ENCODE results near the gene NABP2. TPM values are rescaled to one million over a fixed set of nuclear protein-coding genes. Genes with fewer than 3 reads are reported as not detected.
"Not testable (repeated sequence)": the region's sequence is repeated elsewhere in the genome, so short reads cannot be mapped to it uniquely, and the experiment has no call there.

NABP2 gene
- total RNA-seq, 1 donor from 2014 or later, result 36.6 TPM

GRCh38 chr12:56267443-56268071 lies 43.4 kb downstream of the NABP2 start:
- H3K27me3 Mint-ChIP-seq (ENCODE audit: low read depth), result no peaks in the 10 kb centered on the region
- no peak for DNase-seq (ENCODE audit: low spot score)
- H3K27ac Mint-ChIP-seq (ENCODE audit: unreplicated experiment), result peak overlapping the region; percentile 70
- no peaks in the 10 kb centered on the region for H3K9me3 Mint-ChIP-seq (ENCODE audit: low read depth)
- H3K36me3 Mint-ChIP-seq (ENCODE audit: low read depth), result peaks cover 5% of the 10 kb centered on the region
- H3K4me1 Mint-ChIP-seq (ENCODE audit: low read depth), result peaks cover 23% of the 10 kb centered on the region
- TF ChIP-seq CTCF (IDR thresholded peaks at IDR 0.05), result no peak
- H3K4me3 Mint-ChIP-seq (ENCODE audit: unreplicated experiment), result peak overlapping the region; percentile 87

- TF ChIP-seq CTCF (IDR thresholded peaks at IDR 0.05), result peak; percentile 73
- H3K27ac Mint-ChIP-seq (ENCODE audit: unreplicated experiment), result peak overlapping the region; percentile 52
- H3K36me3 Mint-ChIP-seq (ENCODE audit: low read depth), result peaks cover 21% of the 10 kb centered on the region
- peaks cover 20% of the 10 kb centered on the region for H3K4me1 Mint-ChIP-seq (ENCODE audit: low read depth)
- no peak overlapping the region for H3K4me3 Mint-ChIP-seq (ENCODE audit: unreplicated experiment)
- no peaks in the 10 kb centered on the region for H3K9me3 Mint-ChIP-seq (ENCODE audit: low read depth)
- H3K27me3 Mint-ChIP-seq (ENCODE audit: low read depth), result no peaks in the 10 kb centered on the region
- no peak for DNase-seq (ENCODE audit: low spot score)
Observed at GRCh38 chr12:56271031-56271430, 46.9 kb downstream of the NABP2 start.

GRCh38 chr12:56272468-56272867 lies 48.3 kb downstream of the NABP2 start:
- H3K4me1 Mint-ChIP-seq (ENCODE audit: low read depth), result peaks cover 12% of the 10 kb centered on the region

GRCh38 chr12:56274299-56274698 lies 50.2 kb downstream of the NABP2 start:
- no peak overlapping the region for H3K4me3 Mint-ChIP-seq (ENCODE audit: unreplicated experiment)
- H3K27ac Mint-ChIP-seq (ENCODE audit: unreplicated experiment), result no peak overlapping the region
- no peak for TF ChIP-seq CTCF (IDR thresholded peaks at IDR 0.05)
- H3K9me3 Mint-ChIP-seq (ENCODE audit: low read depth), result no peaks in the 10 kb centered on the region
- H3K36me3 Mint-ChIP-seq (ENCODE audit: low read depth), result peaks cover 29% of the 10 kb centered on the region
- no peak for DNase-seq (ENCODE audit: low spot score)
- H3K27me3 Mint-ChIP-seq (ENCODE audit: low read depth), result no peaks in the 10 kb centered on the region
- H3K4me1 Mint-ChIP-seq (ENCODE audit: low read depth), result peaks cover 5% of the 10 kb centered on the region

More at GRCh38 chr12:56272468-56272867, 48.3 kb downstream of the NABP2 start:
- not testable (repeated sequence) for H3K27ac Mint-ChIP-seq (ENCODE audit: unreplicated experiment); DNase-seq (ENCODE audit: low spot score); H3K27me3 Mint-ChIP-seq (ENCODE audit: low read depth); H3K4me3 Mint-ChIP-seq (ENCODE audit: unreplicated experiment); H3K9me3 Mint-ChIP-seq (ENCODE audit: low read depth)
- peaks cover 22% of the 10 kb centered on the region for H3K36me3 Mint-ChIP-seq (ENCODE audit: low read depth)

GRCh38 chr12:56278905-56279304 lies 54.8 kb downstream of the NABP2 start:
- TF ChIP-seq CTCF (IDR thresholded peaks at IDR 0.05), result no peak
- H3K36me3 Mint-ChIP-seq (ENCODE audit: low read depth), result peaks cover 35% of the 10 kb centered on the region
- no peak overlapping the region for H3K4me3 Mint-ChIP-seq (ENCODE audit: unreplicated experiment)
- no peak for DNase-seq (ENCODE audit: low spot score)
- H3K9me3 Mint-ChIP-seq (ENCODE audit: low read depth), result no peaks in the 10 kb centered on the region
- no peaks in the 10 kb centered on the region for H3K4me1 Mint-ChIP-seq (ENCODE audit: low read depth)
- H3K27ac Mint-ChIP-seq (ENCODE audit: unreplicated experiment), result no peak overlapping the region
- no peaks in the 10 kb centered on the region for H3K27me3 Mint-ChIP-seq (ENCODE audit: low read depth)

Other genes with a start within 250 kb of the NABP2 start
- 11.4 to 18.2 TPM (median 13.9 TPM) in 3 replicates for gene SUOX, start 227.1 kb upstream of the NABP2 start, total RNA-seq
- 5.3 to 6.1 TPM (median 5.7 TPM) in 3 replicates for gene IKZF4, start 203.3 kb upstream of the NABP2 start, total RNA-seq
- 15.8 to 27.8 TPM (median 19.5 TPM) in 3 replicates for gene RPS26, start 182.4 kb upstream of the NABP2 start, total RNA-seq
- gene ERBB3, start 144.2 kb upstream of the NABP2 start, total RNA-seq, result 0.52 to 1.7 TPM (median 1.4 TPM) in 3 replicates
- 59.8 to 87.1 TPM (median 65.1 TPM) in 3 replicates for gene PA2G4, start 119.8 kb upstream of the NABP2 start, total RNA-seq
- 2,552 to 3,030 TPM (median 2,631 TPM) in 3 replicates for gene RPL41, start 107.7 kb upstream of the NABP2 start, total RNA-seq
- gene ZC3H10, start 106.1 kb upstream of the NABP2 start, total RNA-seq, result 5.0 to 11.2 TPM (median 8.0 TPM) in 3 replicates
- gene ESYT1, start 96.1 kb upstream of the NABP2 start, total RNA-seq, result 127 to 155 TPM (median 144 TPM) in 3 replicates
- 70.5 to 79.7 TPM (median 75.2 TPM) in 3 replicates for gene MYL6B, start 71.8 kb upstream of the NABP2 start, total RNA-seq
- 1,367 to 2,282 TPM (median 2,236 TPM) in 3 replicates for gene MYL6, start 66.0 kb upstream of the NABP2 start, total RNA-seq
- gene SMARCC2, start 34.9 kb upstream of the NABP2 start, total RNA-seq, result 50.4 to 96.7 TPM (median 57.4 TPM) in 3 replicates
- 59.2 to 103 TPM (median 99.7 TPM) in 3 replicates for gene RNF41, start 2.4 kb upstream of the NABP2 start, total RNA-seq
- 0.41 to 0.68 TPM (median 0.47 TPM) in 3 replicates for gene SLC39A5, start 5.7 kb downstream of the NABP2 start, total RNA-seq
- 99.9 to 113 TPM (median 106 TPM) in 3 replicates for gene ANKRD52, start 34.0 kb downstream of the NABP2 start, total RNA-seq
- 9.0 to 15.6 TPM (median 9.8 TPM) in 3 replicates for gene COQ10A, start 42.6 kb downstream of the NABP2 start, total RNA-seq
- gene CS, start 76.0 kb downstream of the NABP2 start, total RNA-seq, result 160 to 174 TPM (median 171 TPM) in 3 replicates
- gene CNPY2, start 91.6 kb downstream of the NABP2 start, total RNA-seq, result 144 to 188 TPM (median 149 TPM) in 3 replicates
- 27.6 to 32.5 TPM (median 29.1 TPM) in 3 replicates for gene PAN2, start 109.7 kb downstream of the NABP2 start, total RNA-seq
- not detected in 3 replicates for gene IL23A, start 114.5 kb downstream of the NABP2 start, total RNA-seq
- gene STAT2, start 135.8 kb downstream of the NABP2 start, total RNA-seq, result 163 to 210 TPM (median 166 TPM) in 3 replicates
- not detected in 3 replicates for gene APOF, start 138.5 kb downstream of the NABP2 start, total RNA-seq
- 11.7 to 21.0 TPM (median 12.1 TPM) in 3 replicates for gene TIMELESS, start 225.1 kb downstream of the NABP2 start, total RNA-seq
- gene MIP, start 230.3 kb downstream of the NABP2 start, total RNA-seq, result not detected in 3 replicates
- 1.5 to 2.7 TPM (median 1.6 TPM) in 3 replicates for gene SPRYD4, start 244.2 kb downstream of the NABP2 start, total RNA-seq